Fibroblast of peridontal ligament (primary cell): Measurements from ENCODE around the gene MAML3.

Experiments
- DNase-seq: peaks from one replicate; pipeline ENCODE4 v3.0.0-alpha.2; 2010; ENCODE audit errors: extremely low read depth

MAML3 gene

DNA sequence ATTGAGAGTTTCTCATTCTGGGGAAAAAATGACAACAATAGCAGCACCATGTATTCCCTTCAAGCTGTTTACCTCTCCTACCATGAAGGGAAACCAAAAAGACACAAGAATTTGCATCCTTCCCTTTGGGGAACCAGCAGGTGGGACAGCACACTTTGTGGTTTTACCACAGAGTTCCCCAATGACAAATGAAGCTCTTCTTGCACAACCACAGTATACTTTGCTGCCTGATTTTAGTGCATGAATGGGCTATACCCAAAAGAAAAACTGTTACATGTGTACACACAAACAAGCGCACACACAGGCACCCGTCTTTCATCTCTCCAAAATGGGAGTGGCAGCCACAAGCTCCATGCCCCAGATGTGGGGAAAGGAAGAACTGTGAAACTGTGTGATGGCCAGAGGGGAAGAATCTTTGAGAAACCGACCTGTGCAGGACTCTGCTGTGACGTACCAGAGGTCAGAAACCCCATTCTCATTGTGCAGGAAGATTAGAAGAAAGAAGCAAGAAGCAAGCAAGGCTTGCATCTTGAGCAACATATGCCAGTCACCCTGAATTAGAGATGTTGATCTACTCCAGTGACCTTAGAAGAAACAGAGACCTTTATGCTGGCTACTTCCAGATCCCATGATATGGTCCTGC is 2.7 kb upstream of the MAML3 start:
- DNase-seq: no peak

DNA sequence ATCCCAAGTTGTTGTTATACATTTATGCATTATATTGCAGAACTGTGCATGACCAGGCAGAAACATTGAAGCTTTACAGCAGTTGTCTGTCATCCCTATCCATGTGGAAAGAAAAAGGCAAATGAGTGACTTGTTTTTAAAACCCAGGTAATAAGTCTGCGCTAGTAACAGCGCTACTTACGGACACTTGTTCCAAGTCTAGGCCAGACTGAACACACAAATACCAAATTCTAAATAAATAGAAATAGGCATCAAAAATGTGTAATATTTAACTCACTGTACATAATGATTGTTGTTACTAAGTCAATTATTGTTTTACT is 548 bp upstream of the MAML3 start:
- DNase-seq: no peak

DNA sequence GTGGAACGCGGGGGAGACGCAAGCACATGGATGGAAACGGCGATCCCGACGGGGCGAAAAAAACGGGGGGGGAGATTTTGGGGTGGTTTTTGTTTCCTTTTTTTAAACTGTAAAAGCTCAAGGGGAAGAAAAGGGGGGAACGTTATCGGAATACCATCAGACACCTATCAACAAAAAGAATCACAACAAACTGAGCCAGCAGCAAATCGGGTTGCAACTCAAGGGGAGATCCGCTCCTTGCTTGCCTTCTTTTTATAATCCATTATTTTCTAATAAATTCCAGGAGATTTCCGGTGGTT is 616 bp downstream of the MAML3 start:
- DNase-seq: no peak

DNA sequence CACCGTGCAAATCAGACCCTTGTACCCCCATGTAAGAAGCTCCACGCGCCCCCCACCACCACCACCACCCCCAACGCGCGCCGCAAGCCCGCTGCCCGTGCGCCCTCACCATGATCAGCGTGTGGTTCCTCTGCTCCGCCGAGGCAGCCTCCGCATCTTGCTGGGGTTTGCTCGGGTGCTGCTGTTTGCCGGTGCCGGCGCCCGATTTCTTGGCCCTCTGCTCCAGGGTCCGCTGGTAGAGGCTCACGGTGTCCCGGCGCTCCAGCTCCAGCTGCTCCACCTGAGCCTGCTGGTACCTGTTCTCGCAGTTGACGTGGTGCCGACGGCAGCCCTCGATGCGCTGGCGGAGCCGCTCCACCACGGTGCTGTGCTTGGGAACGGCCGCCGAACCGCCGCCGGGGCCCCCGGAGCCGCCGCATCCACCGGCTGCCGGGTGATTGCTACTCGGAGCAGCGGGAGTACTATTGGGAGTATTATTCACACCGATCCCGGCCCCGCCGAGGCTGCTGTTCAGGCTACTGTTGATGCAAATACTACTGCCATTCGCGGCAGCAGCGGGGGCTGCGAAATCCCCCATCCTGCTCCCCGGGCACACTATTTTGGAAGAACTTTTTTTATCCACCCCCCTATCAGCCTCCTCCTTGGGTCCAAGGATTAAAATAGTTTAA is 1.1 kb downstream of the MAML3 start:
- peak; percentile 42 for DNase-seq

DNA sequence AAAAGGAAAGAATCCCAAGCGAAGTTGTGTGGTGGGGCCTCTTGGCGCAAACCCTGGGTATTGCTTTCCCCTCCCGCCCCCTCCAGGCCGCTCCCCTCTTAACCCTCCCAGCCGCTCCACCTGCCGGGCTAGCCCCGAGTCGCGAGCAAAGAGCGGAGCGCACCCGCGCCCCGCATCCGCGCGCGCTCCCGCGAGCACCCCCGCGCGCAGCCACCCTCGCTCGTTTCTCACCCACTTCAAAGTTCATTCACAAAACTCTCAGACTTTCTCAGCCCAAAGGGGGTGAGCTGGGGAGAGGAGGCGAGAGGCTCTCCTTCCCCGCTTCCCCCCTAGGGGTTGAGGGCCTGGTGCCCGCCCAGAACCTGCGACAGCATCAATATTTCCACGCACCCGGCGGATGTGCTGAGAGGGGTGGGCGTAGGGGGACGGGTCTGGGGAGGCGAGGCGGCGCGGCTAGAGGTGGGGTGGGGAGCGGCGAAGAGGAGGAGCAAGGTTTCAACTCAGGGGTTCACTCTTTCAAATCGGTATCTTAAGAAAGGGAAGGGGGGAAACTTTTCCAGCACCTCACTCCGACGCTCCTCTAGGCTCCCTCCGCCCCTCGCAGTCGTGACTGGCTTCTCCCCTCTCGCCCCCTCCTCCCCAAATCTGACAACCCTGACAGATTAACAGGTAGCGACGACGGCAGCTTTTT is 1.8 kb downstream of the MAML3 start:
- DNase-seq: no peak

DNA sequence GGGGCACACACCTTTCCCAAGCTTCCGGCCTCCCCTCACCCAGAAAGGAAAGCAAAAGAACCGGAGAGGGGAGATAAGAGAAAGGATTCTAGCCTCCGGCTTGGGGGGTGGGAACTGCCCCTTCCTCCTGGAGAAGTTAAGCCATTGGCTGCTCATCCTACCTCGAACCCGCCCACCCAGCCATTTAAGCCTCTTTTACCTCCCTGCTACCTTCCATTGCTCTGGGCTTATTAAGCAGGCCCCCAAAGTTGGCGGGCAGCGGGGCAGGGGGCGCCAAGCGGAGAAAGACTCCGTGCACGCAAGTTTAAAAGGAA is 2.3 kb downstream of the MAML3 start:
- DNase-seq: peak; percentile 67

DNA sequence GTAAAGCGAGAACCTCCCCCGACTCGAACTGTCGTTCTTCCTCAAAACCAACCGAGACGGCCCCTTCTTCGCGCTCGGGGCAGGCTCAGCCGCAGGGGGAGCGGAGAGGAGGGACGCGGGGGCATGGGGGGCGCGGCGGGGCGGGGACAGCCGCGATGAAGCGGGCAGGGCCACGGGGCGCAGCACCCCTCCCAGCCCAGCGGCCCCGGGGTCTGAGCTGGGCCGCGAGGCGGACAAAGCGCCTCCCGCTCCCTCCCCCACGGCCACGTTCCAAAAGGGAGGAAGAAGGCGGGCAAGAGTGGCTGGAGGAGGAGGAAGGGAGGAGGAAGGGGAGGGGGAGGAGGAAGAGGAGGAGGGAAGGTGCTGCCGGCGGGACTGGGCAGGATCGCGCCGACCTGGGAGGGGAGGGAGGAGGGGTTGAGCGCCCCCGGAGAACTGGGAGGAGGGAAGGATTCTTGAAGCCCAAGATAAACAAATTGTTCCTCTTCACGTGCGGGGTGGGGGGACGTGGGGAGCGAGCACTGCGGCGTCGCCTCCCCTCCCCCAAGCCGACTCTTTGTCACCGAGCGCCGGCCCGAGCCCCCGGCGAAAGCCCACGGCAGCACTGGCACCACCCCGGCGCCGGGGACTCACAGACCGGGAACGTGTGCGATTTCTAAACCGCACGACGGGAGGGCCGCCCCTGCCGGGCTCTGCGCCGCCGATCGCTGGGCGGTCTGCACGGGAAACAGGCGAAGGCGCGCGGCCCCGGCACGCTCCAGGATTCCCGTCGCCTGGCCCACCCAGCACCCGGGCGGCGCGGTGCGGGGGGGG is 2.9 kb downstream of the MAML3 start:
- DNase-seq: peak; percentile 93

DNA sequence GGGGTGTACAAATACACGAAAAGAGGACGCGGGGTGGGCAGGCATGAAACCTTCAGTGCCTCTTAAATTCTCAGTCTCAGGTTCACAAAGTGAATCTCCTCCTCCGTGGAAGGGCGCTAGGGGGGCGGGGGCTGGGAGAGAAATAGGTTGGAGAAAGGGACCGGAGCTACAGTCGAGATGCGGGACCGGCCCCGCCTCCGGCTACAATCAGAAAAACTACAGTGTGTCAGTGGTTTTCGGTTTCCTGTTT is 3.4 kb downstream of the MAML3 start:
- no peak for DNase-seq

DNA sequence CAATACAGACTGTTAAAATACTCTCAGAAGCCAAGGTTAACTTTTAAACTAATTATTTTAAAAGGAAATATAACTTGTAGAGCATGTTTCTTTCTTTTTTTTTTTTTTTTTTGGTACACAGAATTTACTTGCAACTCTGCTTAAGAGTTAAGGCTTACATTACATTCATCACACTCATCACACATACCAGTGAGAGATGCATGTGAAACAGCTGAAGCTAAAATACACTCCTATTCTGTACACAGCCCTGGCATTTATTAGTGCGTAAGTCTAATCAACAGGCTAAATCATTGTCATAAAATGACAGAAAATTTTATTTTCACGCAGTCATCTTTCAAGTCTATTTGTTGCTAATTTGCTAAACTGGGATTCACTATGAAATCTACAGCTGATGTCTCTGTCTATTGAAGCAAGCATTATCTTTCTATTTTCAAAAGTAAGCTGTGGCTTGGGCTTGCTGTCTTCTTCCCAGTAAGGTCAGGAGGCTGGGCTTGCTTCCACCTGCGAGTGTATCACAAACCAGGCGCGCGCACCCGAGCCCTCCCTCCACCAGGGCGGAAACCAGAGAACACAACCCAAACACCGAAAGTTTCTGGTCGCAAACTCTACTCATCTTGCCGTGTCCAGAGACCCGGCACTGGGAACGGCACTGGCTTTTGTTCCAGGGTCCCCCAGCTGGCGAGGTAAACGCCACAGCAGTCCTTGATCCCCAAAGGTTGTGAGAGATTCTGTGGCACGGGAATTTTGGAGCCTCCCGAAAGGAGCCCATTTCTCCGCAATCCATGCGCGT is 3.9 kb downstream of the MAML3 start:
- DNase-seq: peak; percentile 48

DNA sequence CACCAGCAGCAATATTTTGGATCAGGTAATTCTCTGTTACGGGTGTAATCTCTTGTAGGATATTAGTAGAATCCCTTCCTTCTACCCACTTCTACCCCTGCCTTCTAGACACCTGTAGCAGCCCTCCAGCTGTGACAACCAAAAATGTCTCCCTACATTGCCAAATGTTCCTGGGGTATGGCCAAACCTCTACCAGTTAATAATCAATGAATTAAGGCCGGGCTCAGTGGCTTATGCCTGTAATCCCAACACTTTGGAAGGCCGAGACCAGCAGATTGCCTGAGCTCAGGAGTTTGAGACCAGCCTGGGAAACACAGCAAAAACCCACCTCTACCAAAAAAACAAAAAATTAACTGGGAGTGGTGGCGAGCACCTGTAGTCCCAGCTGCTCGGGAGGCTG is 9.9 kb downstream of the MAML3 start:
- DNase-seq: no peak

DNA sequence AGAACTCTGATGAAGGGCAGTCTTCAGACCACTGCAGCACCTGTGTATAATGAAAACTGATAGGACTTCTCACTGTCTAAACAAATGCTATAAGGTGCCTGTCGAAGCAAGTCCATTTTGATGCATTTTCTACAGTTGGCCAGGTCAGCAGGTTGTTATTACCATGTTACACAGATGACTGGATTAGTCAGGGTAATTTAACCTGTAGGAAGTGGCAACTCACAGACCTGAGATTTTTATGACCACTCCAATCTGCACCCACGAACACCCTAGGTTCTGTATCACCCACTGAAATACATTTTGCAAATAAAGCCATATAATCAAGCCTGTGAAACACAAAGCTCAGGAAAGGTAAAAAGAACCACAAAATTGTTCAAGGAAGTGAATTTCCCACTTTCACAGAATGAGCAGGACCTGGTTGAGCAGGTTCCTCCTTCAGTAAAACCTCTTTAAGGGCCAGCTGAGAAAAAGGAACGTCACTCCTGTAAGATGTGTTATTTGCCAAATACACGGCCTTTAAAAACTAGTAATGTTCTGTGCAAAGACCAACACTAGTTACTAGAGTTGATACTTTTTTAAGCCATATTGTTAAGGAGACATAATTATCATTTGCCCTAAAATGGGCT is 12.7 kb downstream of the MAML3 start:
- no peak for DNase-seq

DNA sequence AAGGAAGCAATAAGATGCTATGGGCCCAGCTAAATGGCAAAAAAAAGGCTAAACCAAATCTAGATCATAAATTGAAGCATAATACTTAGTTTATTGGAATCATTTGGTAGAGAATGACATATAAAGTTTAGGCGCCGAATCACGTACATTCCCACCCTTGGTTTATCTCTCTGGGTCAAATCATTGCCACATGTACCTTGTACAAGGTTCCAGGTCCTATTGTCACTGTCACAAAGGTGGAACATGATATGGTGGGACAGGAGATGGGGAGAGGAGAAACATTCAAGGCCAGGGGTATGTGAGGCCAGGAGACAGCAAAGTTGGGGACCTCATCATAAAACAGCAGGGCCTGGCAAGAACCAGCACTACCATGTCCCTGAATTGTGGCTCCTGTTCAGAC is 13.4 kb downstream of the MAML3 start:
- DNase-seq: no peak

DNA sequence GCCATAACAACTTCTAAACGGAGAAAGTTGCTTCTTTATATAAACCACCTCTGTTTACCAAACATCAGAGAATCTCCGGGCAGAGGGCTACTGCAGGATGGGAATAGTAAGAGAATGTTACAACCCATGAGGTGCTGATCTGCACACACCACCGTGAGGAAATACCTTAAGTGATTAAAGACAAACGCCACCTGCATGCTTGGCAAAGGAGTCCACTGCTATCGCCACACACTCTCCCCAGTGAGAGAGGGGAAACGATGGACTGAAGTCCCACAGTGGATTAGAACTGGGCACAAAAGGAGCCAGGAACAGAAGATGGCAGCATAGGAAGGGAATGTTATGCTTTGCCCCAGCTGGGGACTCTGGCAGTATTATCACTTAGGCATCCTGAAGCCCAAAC is 15.6 kb downstream of the MAML3 start:
- no peak for DNase-seq

DNA sequence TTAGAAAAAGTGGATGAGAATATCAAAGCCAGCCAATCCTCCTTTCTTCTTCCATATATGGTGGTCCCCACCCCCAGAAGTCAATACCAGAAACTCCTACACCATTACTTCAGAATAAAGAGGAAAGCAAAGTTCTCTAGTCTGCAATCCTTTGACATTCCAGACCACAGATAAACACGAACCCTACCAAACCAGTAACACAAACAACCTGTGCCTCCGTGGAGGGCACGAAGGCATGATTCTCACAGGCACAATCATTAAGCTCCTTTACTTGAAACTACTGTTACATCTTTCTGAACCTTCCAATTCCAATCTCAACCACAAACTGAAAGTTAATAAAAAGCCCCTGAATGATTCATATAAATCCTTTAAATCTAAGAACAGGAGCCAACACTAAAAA is 16.3 kb downstream of the MAML3 start:
- peak; percentile 53 for DNase-seq

DNA sequence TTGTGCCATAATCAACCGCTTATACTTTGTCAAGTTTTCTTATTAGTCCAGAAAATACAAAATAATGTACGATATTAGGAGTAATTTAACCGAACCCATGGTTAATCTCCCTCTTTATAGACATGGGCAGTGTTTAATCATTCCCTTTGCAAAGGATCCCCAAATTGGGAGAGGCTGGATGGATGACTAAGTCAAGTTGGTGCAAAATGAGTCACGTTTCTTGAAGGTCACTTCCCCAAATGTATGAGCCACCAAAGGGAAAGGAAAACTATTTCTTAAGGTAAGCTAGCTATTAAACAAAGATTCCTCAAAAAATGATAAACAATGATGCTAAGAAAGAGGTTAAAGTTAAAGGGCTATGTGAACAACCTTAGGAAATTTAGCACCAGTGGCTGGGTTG is 17.5 kb downstream of the MAML3 start:
- DNase-seq: peak; percentile 57

DNA sequence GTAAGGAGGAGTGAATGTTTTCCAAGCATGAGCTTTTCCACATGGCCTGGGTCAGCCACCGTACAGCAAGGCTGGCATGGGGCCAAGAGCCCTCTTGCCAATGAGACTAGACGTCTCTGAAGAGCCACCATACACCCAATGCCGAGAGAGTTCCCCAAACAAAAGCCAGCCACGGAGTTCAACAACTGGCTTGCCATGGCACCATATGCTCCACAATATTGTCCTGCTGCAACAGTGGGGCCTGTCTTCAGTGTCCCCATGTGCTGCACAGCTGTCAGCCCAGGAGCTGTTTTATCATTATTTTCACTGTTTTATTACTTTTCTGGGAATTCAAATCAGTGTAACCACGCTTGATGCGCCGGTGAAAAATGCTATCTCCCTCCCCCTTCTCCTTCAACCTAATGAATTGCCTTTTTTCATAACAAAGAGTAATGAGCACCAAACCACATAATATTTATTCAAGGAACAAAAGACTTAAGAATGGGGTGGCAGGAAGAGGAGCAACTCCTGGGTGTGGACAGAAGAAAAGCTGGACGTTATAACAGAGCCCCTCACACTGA is 18.4 kb downstream of the MAML3 start:
- DNase-seq: peak; percentile 33

DNA sequence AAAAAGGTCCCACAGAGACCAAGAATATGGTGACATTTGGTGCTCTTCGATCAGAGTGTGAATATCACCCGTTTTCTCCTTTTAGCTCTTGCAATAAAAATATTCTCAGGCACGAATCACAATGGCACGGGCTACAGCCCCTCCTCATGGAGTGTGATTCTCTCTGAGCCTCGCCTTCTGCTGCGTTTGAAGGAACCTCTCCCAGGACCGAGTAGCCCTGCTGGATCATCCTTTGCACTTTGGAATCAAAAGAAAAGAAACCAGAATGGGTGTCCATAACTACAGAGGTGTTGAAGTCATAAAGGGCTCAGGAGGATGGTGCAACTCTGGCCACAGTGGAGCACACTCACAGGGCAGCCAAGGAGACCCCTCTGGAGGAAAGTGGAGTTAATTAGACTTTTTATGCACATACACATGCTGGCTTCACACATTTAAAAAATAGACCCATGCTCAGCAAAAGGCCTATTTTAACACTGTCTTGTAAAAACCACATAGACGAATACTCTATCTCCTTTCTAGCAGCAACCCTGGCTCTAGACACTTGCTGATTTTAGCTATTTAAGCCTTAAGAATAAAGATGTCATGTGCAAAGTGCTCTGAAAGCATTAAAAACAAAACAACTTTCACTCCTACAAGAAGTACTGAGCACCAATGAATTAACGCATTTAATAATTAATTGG is 19.1 kb downstream of the MAML3 start:
- no peak for DNase-seq

DNA sequence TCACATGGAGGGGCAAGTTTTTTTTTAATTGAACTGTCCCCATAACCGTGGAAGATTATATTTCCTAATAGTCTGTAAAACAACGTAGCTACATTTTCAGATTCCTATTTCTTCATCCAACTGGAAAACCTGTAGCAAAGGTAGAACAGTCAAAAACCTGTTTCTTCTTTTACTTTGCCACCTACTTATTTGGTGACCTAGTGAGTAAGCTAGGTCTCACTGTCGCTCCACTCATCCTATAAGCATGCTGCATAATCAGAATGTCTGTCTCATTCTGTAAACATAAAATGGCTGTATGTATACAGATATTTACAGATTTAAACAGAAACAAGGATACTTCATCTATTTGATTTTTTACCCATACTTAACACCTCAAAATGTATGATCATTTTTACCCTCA is 20.4 kb downstream of the MAML3 start:
- no peak for DNase-seq

DNA sequence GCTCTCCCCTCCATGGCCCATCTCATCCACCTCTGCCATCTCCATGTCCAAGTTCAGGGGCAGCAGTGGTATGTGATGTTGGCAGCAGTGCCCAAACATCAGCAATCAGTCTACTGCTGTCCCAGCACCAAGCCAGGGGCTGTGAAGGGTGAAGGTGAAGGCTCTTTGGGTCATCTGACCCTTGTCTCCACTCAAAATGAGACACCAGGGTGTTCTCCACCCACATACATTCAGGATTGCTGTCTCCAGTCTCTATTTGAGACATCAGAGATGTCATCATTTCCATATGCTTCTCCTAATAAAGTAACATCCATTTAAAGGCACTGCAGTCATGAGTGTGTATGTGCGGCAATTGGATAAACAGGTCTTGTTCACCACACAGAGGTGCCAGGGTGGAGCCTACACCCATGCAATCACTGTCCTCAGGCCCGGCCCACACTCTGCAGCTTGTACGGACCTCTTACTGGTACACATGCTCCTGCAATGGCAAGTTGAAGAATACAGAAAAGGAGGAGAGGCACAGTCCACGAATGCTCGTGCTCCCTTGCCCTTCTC is 22.2 kb downstream of the MAML3 start:
- no peak for DNase-seq

DNA sequence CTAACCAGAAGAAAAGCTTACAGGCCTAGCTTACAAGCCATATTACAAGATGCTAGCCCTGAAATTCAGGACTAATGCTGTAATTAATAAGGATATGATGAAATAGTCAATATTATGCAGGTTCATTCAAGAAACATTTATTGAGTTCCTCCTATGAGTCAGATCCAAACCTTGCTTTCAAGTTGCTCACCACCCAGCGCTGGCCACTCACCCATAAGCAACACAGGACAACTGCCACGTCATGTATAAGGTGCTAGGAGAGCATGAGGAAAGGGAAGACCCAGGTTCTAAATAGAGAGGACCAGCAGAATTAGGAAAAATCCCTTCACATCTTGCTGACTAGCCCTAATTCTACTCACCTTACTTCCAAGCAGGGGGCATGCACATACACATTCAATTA is 23.3 kb downstream of the MAML3 start:
- no peak for DNase-seq

DNA sequence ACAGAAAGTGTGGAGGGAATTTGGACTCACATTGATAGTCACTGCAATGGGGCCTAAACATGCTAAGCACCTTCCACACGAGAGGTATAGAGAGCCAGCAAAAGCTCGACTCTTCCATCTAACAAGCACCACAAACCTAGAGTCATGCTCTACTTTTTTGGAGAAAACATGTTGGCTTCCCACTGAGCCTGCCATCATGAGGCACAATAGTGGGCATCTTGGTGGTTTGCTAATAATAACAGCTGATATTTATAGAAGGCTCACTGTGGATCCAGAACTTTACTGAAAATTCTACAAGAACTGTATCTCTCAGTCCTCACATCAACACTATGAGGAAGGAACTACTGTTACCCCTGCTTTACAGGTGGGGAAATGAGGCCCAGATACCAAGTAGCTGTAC is 26.6 kb downstream of the MAML3 start:
- no peak for DNase-seq
